ENCODE results near the gene TMEM178B.

TMEM178B gene

DNA sequence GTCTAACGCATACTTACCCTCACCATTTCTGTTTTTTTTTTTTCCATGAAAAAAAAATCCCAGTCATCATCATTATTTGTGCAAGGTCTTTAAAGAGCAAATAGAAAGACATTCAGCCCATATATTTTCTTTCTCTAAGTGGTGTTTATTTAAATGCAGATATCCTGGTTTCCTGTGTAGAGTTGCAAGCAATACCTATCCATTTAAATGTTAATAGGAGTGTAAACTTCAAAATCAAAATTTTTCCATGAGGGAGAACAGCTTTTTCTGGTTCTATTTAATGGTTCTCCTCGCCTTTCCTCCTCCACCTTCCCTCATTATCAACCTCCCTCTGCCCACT is 357.2 kb downstream of the TMEM178B start:
- TF ChIP-seq, protein P1, sequence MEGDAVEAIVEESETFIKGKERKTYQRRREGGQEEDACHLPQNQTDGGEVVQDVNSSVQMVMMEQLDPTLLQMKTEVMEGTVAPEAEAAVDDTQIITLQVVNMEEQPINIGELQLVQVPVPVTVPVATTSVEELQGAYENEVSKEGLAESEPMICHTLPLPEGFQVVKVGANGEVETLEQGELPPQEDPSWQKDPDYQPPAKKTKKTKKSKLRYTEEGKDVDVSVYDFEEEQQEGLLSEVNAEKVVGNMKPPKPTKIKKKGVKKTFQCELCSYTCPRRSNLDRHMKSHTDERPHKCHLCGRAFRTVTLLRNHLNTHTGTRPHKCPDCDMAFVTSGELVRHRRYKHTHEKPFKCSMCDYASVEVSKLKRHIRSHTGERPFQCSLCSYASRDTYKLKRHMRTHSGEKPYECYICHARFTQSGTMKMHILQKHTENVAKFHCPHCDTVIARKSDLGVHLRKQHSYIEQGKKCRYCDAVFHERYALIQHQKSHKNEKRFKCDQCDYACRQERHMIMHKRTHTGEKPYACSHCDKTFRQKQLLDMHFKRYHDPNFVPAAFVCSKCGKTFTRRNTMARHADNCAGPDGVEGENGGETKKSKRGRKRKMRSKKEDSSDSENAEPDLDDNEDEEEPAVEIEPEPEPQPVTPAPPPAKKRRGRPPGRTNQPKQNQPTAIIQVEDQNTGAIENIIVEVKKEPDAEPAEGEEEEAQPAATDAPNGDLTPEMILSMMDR (IDR thresholded peaks at IDR 0.05; ENCODE audit: control extremely low read depth, extremely low read depth, low read depth, missing control alignments), result no peak
- ChIA-PET POLR2A (no interaction called here), CTCF (interaction anchor here (2.2 kb wide), 1 partner anchor 9 kb away, joined by 7 read pairs; no protein-coding TSS in a partner anchor)
- DNase-seq (ENCODE audit: extremely low spot score), result no peak

DNA sequence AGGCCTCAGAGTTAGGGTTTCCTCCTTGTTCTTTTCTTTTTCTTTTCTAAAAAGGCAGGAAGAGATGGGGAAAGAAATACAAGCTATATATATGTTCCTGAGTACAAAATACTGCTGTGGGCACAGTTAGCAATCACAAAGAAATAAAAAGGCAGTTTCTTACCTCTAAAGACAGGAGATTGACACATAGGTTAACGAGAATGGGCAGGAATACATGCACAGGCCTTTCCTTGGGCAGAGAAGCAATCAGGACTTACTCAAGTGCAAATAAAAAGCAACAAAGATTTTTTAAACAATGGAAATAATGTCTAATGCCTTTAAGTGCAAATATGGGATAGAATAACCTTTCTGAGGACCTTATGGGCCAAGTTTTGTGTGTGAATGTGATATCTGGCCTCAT is 357.8 kb downstream of the TMEM178B start:
- ChIA-PET POLR2A (no interaction called here), CTCF (interaction anchor here (2.2 kb wide), 1 partner anchor 10 kb away, joined by 7 read pairs; no protein-coding TSS in a partner anchor)
- DNase-seq (ENCODE audit: extremely low spot score), result no peak
- TF ChIP-seq, protein P1 (IDR thresholded peaks at IDR 0.05; ENCODE audit: control extremely low read depth, extremely low read depth, low read depth, missing control alignments), result no peak

DNA sequence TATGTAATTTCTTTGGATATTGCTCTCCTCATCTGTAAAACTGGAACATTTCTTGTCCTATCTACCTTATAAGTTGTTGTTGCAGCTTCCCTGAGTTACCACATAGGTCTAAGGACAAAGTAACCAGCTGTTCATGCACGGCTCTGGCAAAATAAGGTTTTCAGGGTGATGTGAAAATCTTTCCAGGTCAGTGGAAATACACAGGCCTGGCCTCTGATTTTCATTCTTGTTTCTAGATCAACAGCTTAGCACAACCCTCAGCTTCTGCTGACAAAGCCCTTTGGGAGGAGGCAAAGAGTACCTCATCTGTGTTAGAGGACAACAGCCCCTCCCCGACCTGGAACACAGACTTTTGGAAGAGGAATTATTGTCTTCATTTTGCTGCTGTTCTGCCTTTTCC is 359.8 kb downstream of the TMEM178B start:
- ChIA-PET CTCF (no interaction called here), POLR2A (no interaction called here)
- TF ChIP-seq, protein P1 (IDR thresholded peaks at IDR 0.05; ENCODE audit: control extremely low read depth, extremely low read depth, low read depth, missing control alignments), result no peak
- DNase-seq (ENCODE audit: extremely low spot score), result no peak

DNA sequence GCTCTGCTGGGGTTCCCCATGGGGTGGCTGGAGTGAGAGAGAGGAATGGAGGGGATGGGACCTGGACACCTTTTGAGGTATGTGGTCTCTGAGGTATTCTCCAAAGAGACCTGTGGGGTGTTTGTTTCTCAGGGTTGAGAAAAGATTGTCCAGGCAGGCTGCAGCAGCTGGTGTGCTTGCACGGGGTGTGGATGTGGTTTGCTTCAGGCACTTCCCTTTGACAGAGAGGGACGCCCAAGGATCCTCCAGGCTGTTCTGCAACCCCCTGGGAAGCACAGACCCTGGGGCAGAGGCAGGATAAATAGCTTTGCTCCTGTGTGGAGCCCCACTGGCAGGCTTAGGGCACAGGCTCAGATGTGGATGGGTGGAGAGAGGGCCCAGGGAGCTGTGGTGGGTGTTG is 362.3 kb downstream of the TMEM178B start:
- CTCF ChIA-PET, result interaction anchor here (0.7 to 1.4 kb wide), 3 partner anchors 9 to 66 kb away, joined by 3 to 4 read pairs (median 3); no protein-coding TSS in a partner anchor

DNA sequence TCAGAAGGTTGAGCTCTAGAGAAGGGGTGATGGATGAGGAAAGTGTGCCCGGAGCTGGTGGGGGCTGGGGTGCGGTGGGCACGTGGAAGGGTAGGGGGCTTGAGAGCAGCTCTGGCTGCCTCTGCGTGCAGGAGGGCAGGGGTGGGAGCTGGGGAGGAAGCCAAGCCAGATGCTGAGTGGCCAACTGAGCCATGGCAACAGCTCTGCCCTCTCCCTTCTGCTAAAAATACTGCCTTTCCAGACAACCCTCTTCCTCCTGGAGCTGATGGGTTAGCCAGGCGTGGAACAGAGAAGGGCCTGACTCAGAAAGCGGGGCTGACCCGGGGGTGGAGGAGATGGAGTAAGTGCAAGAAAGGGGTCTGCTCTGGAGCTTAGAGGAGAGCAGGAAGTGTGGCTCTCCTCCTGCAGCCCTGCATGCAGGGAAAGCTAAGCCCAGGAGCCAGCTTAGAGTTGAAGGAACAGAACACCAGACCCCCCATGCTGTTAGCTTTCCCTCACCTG is 362.8 kb downstream of the TMEM178B start:
- ChIA-PET CTCF (interaction anchor here (0.7 to 1.4 kb wide), 3 partner anchors 10 to 66 kb away, joined by 3 to 4 read pairs (median 3); no protein-coding TSS in a partner anchor), POLR2A (no interaction called here)
- no peak for DNase-seq (ENCODE audit: extremely low spot score)
- TF ChIP-seq, protein P1 (IDR thresholded peaks at IDR 0.05; ENCODE audit: control extremely low read depth, extremely low read depth, low read depth, missing control alignments), result no peak

More for the DNA sequence above, 362.3 kb downstream of the TMEM178B start:
- DNase-seq (ENCODE audit: extremely low spot score), result no peak
- TF ChIP-seq, protein P1 (IDR thresholded peaks at IDR 0.05; ENCODE audit: control extremely low read depth, extremely low read depth, low read depth, missing control alignments), result no peak
- POLR2A ChIA-PET, result no interaction called here

DNA sequence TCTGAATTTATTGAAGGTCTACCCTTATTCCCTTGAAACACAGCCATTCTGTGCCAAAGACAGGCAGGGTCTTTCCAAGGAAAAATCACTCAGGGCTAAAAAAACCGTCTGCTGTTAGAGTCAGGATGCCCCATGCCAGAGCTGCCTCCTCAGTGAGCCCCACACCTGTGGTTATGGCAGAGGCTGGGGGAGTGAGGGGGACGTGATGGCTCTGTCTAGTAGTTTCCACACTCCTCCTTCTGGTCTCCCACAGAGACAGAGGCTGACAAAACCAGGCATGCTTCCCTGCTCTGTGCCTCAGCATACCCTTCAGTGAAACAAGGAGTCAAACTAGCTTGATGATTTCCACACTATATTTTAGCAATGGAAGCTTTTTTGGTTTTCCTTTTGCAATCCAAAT is 365.3 kb downstream of the TMEM178B start:
- DNase-seq (ENCODE audit: extremely low spot score), result no peak
- ChIA-PET CTCF (interaction anchor here (1.7 kb wide), 1 partner anchor 11 kb away, joined by 6 read pairs; no protein-coding TSS in a partner anchor), POLR2A (no interaction called here)
- TF ChIP-seq, protein P1 (IDR thresholded peaks at IDR 0.05; ENCODE audit: control extremely low read depth, extremely low read depth, low read depth, missing control alignments), result no peak
